Measurements from ENCODE around the gene COL16A1.

Gene COL16A1

DNA sequence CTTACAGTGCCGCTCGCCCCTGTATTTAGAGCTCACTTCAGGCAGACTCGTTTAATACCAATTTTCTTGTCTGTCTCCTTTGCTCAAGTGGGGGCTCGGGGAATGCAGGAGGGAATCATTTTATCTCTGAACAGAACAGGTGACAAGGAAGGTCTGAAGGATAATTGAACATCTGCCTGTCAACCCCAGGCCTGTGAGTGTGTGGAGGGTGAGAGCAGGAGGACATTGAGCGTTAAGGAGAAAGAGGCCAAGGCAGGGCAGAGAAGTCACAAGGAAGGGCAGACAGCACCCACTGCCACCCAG lies 49.4 kb downstream of the COL16A1 start:
- no peak overlapping the region for H3K4me3 ChIP-seq (ENCODE audit: low read length, poor library complexity, severe bottlenecking)
- H3K9me2 ChIP-seq (replicated peaks; ENCODE audit: low read depth, low read length) = no peaks in the 10 kb centered on the region
- H3K4me2 ChIP-seq (ENCODE audit: low read depth, low read length, poor library complexity, severe bottlenecking) = no peak overlapping the region
- H3K27me3 ChIP-seq (ENCODE audit: insufficient read depth, low read length, poor library complexity, severe bottlenecking) = no peaks in the 10 kb centered on the region
- H3K9me3 ChIP-seq (ENCODE audit: insufficient read depth, low read depth, low read length) = no peaks in the 10 kb centered on the region
- H3F3A ChIP-seq (ENCODE audit: low read depth) = no peaks in the 10 kb centered on the region
- no peaks in the 10 kb centered on the region for H3K36me3 ChIP-seq (ENCODE audit: insufficient read depth, low read length)
- no peak overlapping the region for H2AFZ ChIP-seq (ENCODE audit: low read length)
- H3K79me2 ChIP-seq (ENCODE audit: insufficient read depth, low read length) = no peaks in the 10 kb centered on the region
- TF ChIP-seq CTCF (conservative IDR thresholded peaks at IDR 0.05; ENCODE audit: low read length) = no peak
- no peak for TF ChIP-seq EZH2phosphoT487 (IDR thresholded peaks at IDR 0.05; ENCODE audit: borderline replicate concordance)
- no peaks in the 10 kb centered on the region for H4K20me1 ChIP-seq (ENCODE audit: insufficient read depth, low read length, poor library complexity, severe bottlenecking)
- H3K9ac ChIP-seq (ENCODE audit: low read depth, low read length, poor library complexity, severe bottlenecking) = no peak overlapping the region
- no peaks in the 10 kb centered on the region for H3K4me1 ChIP-seq (ENCODE audit: insufficient read depth, low read length, poor library complexity, severe bottlenecking)

DNA sequence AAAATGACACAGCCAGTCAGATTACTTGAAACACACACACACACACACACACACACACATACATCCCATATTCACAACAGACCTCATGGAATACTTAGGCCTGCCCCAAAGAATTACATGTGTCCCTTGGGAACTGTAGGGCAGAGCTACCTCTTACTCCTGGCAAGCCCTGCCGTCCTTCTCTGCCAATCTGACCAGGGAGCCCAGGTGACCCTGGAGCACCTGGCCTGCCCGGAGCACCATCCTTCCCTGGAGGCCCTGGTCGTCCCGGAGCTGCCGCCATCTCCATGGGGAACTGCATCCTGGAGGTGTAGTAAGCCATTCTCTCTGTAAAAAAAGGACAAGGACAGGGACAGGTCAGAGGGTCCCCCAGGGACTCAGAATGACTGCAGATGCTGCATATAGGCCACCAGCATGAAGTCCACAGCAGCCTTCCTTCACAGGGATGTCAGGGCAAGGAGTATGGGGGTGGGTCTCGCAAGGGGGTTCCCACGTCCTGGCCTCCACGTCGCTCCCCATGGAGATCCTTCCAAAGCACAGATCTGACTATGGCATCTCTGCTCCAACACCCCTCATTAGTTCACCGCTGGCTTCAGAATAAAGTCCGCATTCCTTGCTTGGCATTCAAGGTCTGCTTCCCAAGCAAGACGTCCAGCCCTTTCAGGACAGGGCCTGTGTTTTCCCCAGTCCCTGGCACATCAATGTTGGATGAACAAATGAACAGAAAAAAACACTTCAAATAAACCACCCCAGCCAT lies 49.9 kb downstream of the COL16A1 start:
- Histone ChIP-seq H3K36me3 (ENCODE audit: insufficient read depth, low read length) (no peaks in the 10 kb centered on the region), H3K4me1 (ENCODE audit: insufficient read depth, low read length, poor library complexity, severe bottlenecking) (no peaks in the 10 kb centered on the region), H3K9me2 (replicated peaks; ENCODE audit: low read depth, low read length) (no peaks in the 10 kb centered on the region), H3K4me3 (ENCODE audit: low read length, poor library complexity, severe bottlenecking) (no peak overlapping the region), H4K20me1 (ENCODE audit: insufficient read depth, low read length, poor library complexity, severe bottlenecking) (no peaks in the 10 kb centered on the region), H3K9me3 (ENCODE audit: insufficient read depth, low read depth, low read length) (no peaks in the 10 kb centered on the region), H3K9ac (ENCODE audit: low read depth, low read length, poor library complexity, severe bottlenecking) (no peak overlapping the region), H3K79me2 (ENCODE audit: insufficient read depth, low read length) (no peaks in the 10 kb centered on the region), H3F3A (ENCODE audit: low read depth) (no peaks in the 10 kb centered on the region), H2AFZ (ENCODE audit: low read length) (no peak overlapping the region), H3K4me2 (ENCODE audit: low read depth, low read length, poor library complexity, severe bottlenecking) (no peak overlapping the region), H3K27me3 (ENCODE audit: insufficient read depth, low read length, poor library complexity, severe bottlenecking) (no peaks in the 10 kb centered on the region)
- TF ChIP-seq CTCF (conservative IDR thresholded peaks at IDR 0.05; ENCODE audit: low read length) = no peak
- no peak for TF ChIP-seq EZH2phosphoT487 (IDR thresholded peaks at IDR 0.05; ENCODE audit: borderline replicate concordance)

GRCh38 chr1:31652891-31653499 lies 50.8 kb downstream of the COL16A1 start:
- no peaks in the 10 kb centered on the region for H3K27me3 ChIP-seq (ENCODE audit: insufficient read depth, low read length, poor library complexity, severe bottlenecking)
- no peak for TF ChIP-seq CTCF (conservative IDR thresholded peaks at IDR 0.05; ENCODE audit: low read length)
- TF ChIP-seq EZH2phosphoT487 (IDR thresholded peaks at IDR 0.05; ENCODE audit: borderline replicate concordance) = no peak

More at GRCh38 chr1:31652891-31653499, 50.8 kb downstream of the COL16A1 start:
- Histone ChIP-seq H3K9ac (ENCODE audit: low read depth, low read length, poor library complexity, severe bottlenecking) (no peak overlapping the region), H3K4me2 (ENCODE audit: low read depth, low read length, poor library complexity, severe bottlenecking) (no peak overlapping the region), H2AFZ (ENCODE audit: low read length) (no peak overlapping the region), H3K9me3 (ENCODE audit: insufficient read depth, low read depth, low read length) (no peaks in the 10 kb centered on the region), H3K4me3 (ENCODE audit: low read length, poor library complexity, severe bottlenecking) (no peak overlapping the region), H3K9me2 (replicated peaks; ENCODE audit: low read depth, low read length) (no peaks in the 10 kb centered on the region), H3K4me1 (ENCODE audit: insufficient read depth, low read length, poor library complexity, severe bottlenecking) (no peaks in the 10 kb centered on the region), H3K79me2 (ENCODE audit: insufficient read depth, low read length) (no peaks in the 10 kb centered on the region), H3F3A (ENCODE audit: low read depth) (no peaks in the 10 kb centered on the region), H3K36me3 (ENCODE audit: insufficient read depth, low read length) (no peaks in the 10 kb centered on the region), H4K20me1 (ENCODE audit: insufficient read depth, low read length, poor library complexity, severe bottlenecking) (no peaks in the 10 kb centered on the region)

Data from Loucy (cell line).